DMS153 treated with DMSO at 0.1 percent for 48 hours (cell line): Measurements from ENCODE around the gene PGAM1.
A peak's percentile ranks its signal among the peaks of the same experiment; 100 is the strongest.
"Not testable (repeated sequence)": the region's sequence is repeated elsewhere in the genome, so short reads cannot be mapped to it uniquely, and the experiment has no call there.

Experiments
- DNase-seq: peaks from one replicate; lab custom pipeline; 2025; ENCODE audit not compliant: unreplicated experiment; lab: John Stamatoyannopoulos, UW

Gene PGAM1

DNA sequence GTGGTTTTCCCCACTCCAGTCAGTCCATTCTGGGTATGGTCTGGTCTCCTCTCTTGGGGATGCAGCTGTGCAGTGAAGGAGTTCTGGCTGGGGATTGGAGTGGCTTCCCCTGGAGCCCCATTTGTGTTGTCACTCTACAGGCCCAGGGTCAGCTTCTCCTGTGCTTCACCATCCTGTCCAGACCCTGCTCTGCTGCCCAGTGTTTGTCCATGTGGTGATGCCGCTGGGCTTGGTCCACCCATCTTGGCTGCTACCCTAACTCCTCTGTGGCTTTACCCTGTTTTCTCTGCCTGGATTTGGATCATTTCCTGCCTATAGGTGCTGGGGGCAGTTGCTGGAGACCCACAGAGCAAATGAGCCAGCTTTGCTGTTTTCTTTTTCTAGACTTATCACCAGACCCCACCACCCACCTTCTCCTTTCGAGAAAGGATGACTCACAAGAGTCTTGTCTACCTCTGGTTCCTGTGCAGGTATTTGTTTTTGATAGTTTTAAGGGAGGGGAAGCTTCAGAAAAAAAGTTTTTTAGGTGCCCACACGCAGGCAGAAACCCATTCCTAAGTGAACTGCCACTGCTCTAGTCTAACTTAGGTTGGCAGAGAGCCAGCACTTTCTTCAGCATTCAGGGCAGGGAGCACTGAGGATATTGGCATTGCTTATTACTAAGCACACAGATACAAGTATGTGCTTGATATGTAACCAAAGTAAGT is 28.5 kb downstream of the PGAM1 start:
- DNase-seq, result no peak

DNA sequence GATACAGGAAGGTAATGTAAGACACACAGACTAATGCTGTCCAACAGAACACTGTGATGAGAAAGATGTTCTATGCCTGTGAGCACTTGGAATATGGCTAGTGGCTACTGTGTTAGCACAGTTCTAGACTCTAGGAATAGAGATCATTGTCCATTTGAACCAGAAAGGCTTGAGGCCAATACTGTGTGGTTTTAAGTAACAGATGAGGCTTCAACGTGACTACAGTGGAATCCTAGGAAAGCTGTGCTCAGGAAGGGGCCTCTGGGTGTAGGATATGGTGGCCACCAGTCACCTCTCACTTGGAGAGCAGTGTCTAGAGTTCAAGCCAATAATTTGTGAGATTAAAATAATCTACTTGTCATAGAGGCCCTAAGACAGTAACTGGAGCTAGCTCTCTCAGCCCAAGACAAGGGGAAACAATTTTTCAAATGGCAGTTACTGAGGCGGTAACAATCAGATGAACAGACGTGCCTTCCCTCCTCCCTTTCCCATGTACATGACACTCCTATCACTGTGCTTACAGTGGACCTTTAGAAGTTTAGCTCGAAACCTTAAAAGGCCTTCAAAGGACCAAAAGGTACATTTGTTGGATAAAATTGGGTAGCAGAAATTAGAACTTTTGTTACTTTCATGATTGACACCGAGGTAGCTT is 30.2 kb downstream of the PGAM1 start:
- no peak for DNase-seq

DNA sequence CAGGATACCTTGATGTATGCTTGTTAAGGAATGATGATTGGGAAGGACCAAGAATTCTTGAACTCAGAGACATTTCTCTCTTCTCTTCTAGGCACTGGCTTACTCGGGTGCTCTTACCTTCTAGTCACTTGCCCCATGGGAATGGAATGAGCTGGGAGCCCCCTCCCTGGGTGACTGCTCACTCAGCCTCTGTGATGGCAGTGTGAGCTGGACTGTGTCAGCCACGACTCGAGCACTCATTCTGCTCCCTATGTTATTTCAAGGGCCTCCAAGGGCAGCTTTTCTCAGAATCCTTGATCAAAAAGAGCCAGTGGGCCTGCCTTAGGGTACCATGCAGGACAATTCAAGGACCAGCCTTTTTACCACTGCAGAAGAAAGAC is 30.7 kb downstream of the PGAM1 start:
- no peak for DNase-seq

DNA sequence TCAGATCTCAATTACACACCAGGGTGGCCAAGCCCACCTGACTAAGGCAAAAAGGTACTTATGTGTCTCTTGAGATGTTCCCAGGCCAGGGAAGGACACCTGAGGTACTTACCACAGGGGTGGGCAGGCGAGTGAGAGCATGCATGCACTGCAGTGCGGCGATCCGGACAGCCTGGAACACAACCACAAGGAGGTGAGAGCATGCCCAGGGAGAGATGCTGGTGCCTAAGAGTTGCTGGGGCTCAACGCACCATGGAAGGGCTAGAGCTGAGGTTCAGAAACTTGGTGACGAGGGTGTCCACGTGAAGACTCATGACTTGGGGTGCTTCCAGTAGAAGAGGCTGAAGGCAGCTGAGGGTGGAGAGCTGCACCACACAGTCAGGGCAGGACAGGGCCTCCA is 33.1 kb downstream of the PGAM1 start:
- no peak for DNase-seq

DNA sequence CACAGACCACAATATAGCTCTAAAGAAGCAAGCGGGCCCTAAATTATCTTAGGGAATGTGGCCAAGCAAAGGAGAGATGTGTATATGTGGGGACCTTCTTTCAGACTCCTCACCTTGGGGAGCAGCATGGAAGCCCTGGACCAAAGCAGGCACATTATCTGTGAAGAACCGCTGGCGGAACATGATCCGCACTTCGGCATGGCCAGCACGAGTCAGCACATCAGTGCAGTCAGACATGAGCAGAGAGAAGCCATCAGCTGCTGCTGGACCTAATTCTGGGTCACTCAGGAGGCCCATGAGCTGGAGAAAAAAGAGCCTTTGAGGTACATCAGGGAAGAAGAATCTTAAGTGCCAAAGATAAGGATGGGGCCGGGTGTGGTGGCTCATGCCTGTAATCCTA is 33.9 kb downstream of the PGAM1 start:
- no peak for DNase-seq

DNA sequence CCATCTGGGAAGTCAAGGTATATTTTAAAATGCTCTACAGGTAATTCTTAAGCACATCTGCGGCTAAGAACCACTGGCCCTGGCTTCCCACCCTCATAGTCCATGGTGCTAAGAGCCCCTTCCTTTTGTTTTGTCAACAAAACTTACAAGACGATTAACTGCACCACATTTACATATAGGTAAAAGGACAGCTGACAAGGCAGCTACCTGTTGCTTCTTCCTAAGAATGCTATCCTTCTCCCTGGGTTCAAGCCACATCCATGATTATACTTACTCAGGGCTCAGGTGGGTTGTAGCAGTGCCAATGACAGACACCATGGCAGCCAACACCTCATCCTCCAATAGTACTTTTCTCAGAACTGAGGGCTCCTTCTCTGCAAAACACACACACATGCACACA is 36.3 kb downstream of the PGAM1 start:
- DNase-seq, result no peak

DNA sequence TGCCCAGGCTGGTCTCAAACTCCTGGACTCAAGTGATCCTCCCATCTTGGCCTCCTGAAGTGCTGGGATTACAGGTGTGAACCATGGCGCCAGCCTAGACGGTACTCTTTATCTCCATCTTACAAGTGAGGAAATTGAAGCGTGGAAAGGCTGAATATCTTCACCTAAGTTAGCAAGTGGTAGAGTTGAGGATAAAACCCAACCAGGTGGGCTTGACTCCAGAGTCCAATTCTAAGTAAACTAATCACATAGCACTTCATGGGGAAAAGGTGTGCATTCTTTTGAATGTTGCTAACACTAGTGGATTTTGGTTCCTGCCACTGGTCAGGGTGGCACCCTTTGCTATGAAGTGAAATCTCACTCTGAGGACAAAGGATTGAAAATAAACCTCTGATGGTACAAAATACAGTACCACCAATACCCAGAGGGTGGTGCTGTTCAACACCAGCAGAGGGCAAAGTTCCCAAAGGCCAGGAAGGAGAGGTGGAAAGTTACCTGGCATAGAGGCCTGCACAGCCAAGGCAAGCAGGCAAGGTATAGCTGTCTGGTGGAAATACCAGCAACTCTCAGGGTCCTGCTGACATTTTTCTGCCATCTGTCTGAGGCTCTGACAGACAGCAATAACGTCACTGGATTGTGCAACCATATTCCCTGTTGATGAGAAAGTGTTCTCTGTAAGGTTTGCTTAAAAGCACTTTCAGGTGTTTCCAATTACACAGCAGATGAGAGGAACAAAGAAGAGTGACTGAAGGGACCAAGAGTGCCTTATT is 37.6 kb downstream of the PGAM1 start:
- peak; percentile 52 for DNase-seq

DNA sequence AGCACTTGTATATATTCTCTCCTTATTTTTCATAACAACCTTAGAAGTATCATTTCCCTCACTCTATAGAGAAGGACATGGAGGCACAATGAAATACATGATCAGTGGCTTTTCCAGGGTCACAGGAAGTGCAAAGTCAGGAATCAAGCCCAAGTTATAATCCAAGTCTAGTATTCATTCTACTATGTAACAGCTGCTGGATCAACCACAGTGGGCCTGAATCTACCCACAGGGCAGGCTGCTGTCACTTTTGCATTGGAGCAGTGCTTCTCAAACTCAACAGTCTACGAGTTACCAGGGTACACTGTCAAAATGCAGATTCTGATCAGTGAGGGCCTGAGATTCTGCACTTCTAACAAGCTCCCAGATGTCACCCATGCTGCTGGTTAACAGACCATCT is 38.2 kb downstream of the PGAM1 start:
- DNase-seq, result no peak

DNA sequence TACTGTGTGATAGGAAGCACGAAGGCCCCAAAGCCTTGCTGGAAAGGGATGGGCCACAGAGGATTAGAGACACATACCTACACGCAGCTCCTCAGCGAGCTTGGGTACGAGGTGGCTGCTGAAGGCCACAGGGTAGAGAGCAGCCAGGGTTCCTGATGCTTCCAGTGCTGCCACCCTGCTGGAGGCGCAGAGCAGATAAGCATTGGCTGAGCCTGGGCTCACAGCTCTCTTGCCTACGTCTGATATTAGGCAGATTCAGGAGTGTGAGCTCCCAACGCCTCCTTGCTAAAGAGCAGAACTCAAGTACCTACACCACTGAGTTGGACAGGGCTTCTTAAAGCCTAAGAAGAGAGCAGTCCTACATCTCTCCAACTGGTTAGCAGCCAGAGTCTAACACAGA is 40.0 kb downstream of the PGAM1 start:
- no peak for DNase-seq

DNA sequence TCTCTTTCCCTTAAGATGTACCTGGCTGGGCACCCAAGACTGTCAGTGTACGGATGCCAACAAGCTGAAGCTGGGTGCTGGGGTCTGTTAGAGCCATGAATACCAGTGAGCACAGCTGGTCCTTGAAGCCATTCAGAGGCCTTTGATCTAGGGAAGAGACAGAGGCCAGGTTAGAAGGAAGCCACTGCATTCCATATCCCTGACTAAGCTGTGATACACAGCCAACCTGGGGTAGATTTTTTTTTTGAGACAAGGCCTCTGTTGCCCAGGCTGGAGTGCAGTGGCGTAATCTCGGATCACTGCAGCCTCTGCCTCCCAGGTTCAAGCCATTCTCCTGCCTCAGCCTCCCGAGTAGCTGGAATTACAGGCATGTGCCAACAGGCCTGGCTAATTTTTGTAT is 40.8 kb downstream of the PGAM1 start:
- DNase-seq, result no peak

DNA sequence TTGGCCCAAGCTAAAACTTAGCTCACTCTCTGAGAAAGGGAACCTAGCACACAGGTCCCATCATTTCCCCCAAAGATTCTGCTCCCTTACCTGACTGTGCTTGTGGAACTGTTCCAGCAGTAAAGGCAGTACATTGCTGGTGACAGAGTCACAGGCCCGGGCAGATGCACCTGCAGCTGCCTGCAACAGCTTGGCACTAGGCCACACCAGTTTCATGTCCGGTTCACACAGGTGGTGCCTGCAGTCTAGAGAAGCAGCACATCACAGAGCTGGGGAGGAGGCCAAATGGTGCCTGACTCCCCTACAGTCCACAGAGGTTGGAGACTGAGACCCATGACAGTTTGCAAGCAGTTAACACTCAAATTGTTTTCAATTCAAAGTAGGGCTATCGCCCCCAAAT is 42.2 kb downstream of the PGAM1 start:
- DNase-seq, result no peak

DNA sequence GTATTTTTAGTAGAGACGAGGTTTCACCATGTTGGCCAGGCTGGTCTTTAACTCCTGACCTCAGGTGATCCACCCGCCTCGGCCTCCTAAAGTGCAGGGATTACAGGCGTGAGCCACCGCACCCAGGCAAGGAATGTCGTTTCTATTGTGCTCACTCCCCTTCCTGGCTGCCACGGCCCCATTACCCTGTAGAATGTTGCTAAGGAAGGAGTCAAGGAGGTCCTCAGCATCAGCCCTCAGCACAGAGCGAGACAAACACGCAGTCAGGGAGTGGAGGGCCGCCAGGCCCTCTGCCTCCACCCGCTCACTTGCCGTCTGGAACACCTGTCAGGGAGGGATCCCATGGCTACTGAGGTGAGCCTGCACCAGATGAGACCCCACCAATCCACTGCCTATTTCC is 42.8 kb downstream of the PGAM1 start:
- not testable (repeated sequence) for DNase-seq

DNA sequence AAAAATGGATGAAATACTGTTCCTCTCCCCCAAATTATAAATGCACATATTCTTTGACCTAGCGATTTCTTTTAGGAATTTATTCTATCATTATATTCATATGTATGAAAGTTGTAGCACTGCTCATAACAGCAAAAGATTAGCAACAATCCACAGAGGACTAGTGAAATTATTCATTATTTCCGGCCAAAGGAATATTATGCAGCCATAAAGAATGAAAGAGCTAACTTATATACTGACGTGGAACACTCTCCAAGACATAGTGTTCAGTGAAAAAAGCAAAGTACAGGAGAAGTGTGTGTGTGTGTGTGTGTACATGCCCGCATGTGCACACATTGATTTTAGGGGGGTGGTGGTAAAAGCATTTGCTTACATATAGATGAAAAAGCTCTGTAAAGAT is 48.9 kb downstream of the PGAM1 start:
- no peak for DNase-seq

DNA sequence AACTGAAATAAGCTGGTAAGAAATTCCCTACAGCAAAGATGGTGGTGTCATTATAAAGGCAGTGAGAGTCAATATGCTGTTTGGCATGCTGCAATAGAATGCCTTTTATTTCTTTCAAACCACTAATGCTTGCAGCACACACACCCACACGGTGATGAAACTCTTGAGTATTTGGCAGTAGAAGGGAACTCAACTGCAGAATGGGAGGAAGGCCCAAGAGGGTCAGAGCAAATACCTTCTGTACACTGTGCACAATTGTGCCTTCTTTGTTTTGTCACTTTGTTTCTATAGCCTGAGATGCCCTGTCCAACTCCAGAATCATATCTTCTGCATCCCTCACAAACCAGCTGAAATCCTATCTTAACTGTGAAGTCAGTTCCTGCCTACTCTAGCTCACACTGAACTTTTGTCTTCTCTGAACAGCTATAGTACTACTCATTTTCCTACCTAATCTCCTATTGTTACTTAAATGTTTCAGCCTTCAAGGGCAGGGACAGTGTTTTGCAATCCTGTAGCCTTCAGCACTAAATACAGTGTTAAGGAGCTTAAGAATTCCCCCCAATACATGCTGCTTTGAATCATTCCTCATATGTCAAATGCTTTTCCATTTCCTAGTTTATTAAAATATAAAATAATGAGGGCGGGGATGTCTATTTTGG is 50.1 kb downstream of the PGAM1 start:
- no peak for DNase-seq

DNA sequence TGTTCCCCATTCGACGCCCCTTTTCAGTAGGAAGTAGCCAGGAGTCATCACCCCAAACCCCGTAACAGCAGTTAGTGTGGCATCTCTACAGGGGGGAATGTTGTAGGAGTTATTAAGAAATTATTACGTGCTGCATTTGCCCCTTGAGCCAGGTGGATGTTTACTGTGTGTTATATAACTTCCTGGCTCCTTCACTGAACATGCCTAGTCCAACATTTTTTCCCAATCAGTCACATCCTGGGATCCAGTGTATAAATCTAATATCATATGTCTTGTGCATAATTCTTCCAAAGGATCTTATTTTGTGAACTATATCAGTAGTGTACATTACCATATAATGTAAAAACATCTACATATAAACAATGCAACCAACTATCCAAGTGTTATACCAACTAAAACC is 53.4 kb downstream of the PGAM1 start:
- DNase-seq, result not testable (repeated sequence)

DNA sequence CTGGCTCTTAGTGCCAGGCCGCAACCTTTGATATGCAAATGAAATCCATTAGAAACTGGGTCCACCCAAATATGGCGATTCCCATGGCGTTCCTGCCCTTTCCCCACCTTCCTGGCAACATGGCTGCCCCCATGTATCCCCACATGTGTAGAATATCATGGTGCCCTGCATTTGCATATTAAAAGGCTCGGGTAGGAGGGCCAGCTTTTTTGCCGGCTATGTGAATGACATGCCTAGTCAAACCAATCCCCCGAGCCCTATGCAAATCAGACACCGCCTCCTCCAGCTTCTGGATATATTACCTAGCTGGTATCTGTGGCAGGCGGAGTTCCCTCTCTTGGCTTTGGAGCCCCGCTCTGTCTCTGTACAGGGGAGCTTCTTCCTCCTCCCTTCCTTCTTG is 53.9 kb downstream of the PGAM1 start:
- no peak for DNase-seq

DNA sequence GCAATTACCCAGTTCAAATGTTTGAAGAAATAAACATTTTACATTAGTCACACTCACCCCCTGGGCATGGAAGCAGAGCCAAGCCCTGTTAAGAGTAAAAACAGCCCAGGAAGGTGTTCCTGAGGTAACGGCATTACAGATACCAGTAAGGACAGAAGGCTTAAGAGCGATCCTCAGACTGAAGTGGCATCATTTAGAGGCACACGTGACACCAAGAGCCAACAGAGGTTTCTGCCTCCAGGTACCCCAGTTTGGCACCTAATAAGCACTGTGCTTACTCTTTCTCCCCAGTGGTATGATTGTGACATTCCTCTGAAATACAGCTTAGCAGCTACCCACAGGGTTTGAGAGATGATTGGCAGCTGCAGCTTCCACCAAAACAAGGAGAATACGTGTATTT is 55.1 kb downstream of the PGAM1 start:
- no peak for DNase-seq

DNA sequence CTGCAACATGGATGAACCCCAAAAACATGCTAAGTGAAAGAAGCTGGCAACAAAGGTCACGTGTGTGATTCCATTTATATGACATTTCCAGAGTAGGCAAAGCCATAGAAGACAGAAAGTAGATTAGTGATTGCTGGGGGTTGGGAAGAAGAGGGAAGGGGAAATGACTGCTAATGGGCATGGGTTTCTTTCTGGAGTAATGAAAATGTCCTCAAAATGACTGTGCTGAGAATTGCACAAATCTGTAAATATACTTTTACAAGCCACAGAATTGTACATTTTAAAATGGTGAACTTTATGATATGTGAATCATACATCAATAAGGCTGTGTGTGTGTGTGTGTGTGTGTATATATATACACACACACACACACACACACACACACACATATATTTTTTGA is 56.4 kb downstream of the PGAM1 start:
- no peak for DNase-seq
